A204.1 (cell line): ENCODE results near the gene OR56A3.

Experiments used
- FAIRE-seq: peaks from 2 replicates; lab custom pipeline; 2012; peaks lifted over from hg19 to GRCh38; lab: Jason Lieb, UNC

The OR56A3 gene

DNA sequence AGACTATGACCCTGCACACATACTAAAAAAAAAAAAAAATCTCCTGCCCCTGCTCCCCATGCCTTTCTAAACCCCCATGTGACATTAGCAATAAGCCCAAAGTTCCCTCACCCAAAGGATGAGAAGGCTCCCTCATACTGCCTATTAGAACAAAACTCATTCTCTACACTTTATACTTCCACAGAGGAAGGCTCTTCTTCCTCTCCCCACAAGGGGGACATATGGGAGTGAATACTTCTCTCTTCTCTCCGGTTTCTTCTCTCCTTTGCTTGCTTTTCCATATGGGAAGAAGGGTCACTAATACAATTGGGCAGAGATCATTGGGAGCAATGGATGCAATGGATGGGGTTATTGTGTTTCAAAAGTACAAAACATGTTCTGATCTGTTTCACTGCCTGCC lies 41.4 kb downstream of the OR56A3 start:
- FAIRE-seq = no peak

DNA sequence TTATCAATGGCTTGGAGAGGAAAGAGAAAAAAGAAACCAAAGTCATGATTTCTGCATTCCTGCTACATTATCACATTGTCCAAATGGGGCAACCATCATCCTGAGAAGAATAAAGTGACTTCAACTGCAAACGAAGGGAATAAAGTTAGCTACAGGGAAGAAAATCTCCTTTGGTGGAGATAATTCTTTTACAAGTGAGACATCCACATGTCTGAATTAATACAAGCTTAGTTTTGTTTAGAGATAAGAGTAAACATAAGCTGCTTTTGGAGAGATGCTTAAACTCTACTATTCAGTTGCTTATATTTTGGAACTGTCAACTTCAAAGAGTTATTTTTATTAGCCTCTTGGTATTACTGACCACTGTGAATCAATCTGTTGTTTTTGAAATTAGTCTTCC lies 44.8 kb downstream of the OR56A3 start, which contains the start of gene OR52L1:
Gene OR52L1 (minus strand): TSS at position 101 of the 400 bp plus-strand sequence. CDS start 55 bp downstream, at position 46.
- FAIRE-seq = no peak

- FAIRE-seq = no peak
Measured at GRCh38 chr11:5989203-5989602, 47.2 kb downstream of the OR56A3 start.

GRCh38 chr11:5992150-5992549 lies 50.1 kb downstream of the OR56A3 start:
- no peak for FAIRE-seq

GRCh38 chr11:5992604-5993251 lies 50.7 kb downstream of the OR56A3 start:
- FAIRE-seq = peak; percentile 34

DNA sequence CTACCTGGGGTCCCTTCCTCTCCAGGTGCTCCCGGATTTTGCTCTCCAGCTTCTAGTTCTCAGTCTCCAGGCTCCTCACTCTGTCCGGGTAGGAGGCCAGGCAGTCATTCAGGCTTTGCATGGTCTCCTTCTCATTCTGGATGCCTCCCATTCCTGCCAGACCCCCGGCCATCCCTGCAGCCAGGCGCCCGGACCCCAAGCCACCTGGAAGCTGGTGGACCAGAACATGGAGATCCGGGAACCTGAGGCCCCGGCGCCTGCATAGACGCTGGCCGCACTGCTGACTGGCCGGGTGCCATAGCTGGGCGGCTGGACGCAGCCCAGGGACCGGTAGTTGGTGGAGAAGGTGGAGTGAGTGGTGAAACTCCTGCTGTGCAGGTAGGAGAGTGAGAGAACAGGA lies 52.7 kb downstream of the OR56A3 start:
- no peak for FAIRE-seq
